ENCODE measurements around the gene NTN3.

Gene NTN3

DNA sequence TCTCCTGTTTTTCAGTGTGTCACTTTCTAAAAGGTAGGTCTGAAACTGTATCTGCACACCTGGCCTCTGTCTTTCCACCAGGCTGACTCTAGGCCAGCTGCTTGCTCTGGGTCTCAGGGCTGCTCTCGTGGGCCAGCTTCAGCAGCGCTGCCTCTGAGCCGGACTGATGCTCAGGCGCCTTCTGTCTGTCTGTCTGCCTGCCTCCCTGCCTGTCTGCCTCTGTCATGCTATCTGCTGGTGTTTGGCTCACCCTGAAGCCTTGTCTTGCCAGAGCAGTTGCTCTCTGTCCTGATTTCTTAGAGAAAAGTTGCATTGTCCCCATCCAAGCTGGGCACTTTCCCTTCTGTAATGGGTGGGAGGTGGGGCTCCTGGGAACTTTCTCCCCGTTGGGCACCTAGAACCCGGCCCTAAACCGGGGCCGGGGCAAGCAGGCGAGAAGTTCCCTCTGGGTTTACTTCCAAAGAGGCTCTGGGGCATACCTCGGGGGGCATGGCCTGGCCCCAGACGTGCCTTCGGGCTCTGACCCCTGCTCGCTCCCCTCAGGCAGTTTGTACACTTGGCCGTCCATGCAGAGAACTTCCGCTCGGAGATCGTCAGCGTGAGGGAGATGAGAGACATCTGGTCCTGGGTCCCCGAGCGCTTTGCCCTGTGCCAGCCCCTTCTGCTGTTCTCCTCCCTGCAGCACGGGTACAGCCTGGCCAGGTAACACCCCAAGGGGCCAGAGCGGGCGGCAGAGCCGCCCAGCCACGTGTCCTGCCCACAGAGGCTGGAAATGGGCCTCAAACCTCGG is 26.8 kb downstream of the NTN3 start:
- DNase-seq = no peak

DNA sequence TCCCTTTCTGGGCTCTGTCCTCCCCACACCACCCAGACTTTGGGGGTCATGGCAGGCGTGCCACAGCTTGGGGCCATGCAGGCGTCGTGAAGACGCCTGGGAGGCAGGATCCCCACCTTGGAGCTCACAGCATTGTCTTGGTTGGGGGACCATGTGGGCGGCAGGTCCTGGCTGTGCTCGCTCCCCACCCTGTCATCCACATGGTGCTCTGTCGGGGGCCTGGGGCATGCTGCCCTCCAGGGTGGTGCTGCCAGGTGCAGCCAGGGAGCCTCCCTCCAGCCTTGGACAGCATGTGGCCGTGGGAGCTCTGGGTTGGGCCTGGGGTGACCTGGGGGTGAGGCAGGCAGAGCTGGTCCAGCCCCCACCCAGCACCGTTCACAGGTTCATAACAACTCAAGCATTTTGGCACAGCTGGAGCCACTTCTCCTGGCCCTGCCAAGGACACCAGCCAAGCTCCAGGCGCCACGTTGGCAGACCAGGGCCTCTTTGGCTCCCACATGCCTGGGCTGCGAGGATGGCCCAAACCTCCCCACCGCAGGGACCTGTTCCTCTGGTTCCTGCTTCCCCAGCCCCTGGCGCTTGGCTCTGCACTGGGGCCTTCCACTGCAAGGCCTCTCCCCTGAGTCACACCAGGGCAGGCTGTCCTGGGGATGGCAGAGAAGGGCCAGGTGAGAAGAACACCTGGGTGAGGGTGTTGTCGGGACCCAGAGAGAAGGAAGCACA is 27.6 kb downstream of the NTN3 start:
- DNase-seq = peak; percentile 62 to 87

DNA sequence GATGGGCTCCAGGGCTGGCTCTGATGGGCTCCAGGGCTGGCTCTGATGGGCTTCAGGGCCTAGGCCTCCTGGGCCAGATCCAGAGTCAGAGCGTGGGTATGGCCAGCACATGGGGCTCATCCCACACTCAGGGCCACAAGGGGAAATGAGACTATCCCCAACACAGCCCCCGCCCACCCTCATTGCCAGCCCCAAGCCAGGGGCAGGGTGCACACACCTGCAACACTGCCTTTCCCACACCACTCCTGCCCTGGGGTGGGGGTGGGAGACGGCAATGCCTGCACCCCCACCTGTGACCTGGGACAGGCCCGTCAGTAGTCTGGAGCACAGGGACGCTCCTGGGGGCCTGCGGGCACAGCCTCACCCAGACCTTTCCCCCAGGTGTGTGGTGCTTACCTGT is 28.4 kb downstream of the NTN3 start:
- DNase-seq = no peak

DNA sequence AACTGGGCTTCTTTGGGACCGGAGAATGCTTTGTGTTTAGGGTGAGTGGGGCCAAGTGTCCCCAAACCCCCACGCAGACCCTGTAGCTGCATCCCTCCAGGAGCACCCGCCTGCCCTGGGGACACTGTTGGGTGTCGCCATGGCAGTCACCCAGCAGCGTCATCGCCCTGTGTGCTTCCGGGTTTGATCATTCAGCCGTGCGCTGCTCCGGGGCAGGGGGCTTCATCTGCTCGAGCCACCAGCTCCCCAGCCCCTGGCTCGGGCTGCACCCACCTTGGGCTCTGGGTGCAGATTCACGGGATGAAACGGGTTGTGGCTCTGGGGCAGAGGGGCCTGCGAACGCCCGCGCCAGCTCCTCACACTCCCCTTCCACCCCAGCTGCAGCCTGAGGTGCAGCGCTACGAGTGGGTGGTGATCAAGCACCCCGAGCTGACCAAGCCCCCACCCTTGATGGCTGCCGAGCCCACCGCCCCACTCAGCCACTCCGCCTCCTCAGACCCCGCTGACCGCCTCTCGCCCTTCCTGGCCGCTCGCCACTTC is 28.9 kb downstream of the NTN3 start:
- DNase-seq = no peak

DNA sequence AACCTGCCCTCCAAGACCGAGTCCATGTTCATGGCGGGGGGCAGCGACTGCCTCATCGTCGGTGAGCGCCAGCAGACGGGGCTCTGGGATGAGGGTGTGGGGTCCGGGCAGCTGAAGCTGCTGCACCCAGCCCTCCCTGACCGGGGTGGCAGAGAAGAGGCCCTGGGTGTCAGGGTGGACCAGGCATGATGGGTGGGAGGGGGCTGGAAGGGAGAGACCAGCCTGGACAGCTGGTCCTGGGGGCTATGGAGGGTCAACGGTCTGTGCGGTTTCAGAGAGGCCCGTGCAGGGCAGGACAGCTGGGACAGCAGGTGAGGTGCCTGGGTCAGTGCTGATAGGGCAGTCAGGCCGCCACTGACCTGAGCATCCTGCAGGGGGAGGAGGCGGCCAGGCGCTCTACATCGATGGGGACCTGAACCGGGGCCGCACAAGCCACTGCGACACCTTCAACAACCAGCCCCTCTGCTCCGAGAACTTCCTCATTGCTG is 29.4 kb downstream of the NTN3 start:
- no peak for DNase-seq

DNA sequence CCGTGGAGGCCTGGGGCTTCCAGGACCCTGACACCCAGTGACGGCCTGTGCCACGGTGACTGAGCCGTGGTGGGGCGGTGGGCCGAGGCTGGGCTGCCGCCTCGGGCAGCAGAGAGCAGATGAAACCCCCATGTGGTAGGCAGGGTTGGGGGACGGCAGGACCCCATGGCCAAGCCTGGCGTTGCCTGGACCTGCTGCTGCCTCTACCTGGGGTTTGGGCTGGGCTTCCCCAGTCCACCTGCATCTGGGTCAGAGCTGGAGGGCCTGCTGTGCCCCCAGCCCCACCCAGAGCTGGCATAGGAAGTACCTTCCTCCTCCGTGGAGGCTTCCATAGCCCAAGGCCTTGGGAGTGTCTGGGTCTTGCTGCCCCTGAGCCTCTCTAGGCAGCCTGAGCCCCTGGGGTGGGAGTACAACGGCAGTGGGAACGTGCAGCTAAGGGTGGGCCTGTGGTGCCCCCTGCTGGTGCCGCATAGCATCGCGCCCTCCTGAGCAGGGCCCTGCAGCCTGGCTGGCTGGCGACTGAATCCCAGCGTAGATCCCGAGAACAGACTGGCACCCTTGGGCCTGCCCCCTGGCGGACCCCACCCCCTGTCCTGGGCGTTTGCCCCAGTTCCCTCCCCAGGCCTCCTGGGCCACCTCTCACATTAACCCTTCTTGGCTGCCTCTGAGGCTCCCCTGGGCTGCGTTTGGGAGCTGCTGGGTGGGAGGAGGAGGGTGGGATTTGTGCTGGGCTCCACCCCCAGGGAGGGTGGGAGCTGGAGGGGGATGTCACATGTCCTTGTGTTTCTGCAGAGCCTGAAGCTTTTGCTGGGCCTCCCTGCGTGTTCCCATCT is 30.0 kb downstream of the NTN3 start:
- peak; percentile 51 to 84 for DNase-seq

DNA sequence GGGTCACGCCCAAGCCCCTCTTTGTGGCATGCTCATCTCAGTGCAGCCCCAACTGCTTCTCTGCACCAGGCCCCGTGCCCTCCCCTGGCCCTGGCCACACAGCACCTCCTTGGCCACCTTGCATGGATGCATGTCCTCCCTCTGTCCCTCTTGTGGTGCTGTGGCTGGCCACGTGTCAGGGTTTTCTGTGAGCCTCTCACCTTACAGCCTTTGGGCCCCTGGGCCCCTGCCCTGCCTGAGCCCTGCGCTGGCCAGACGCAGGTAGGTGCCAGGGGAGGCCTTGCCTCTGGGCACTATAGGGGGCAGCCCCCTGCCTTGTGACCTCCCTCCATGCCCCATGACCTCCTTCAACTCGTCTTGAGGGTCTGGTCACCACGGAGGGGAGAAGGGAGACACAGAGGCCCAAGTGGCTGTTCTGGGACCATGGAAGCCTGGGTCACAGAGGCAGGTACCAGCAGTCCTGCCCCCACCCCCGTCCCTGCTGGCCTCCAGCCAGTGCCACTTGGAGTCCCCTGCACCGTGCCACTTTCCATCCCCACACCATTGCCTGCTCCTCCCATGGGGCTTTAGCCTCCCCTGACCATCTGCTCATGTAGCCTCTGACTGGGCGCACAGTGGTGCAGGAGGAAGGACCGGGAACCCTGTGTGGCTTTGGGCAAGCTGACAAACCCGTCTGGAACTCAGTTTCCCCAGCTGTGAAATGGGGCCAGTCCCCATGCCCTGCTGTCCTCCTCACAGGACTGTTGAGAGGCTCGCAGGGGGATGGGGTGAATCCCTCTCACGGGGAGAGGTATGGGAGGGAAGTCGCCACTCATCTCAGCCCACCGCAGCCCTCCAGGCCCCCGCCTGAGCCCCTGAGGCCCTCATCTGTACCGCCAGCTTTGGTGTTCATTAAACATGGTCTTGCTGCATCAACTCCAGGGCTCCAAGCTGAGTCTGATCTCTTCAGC is 31.1 kb downstream of the NTN3 start:
- no peak for DNase-seq

DNA sequence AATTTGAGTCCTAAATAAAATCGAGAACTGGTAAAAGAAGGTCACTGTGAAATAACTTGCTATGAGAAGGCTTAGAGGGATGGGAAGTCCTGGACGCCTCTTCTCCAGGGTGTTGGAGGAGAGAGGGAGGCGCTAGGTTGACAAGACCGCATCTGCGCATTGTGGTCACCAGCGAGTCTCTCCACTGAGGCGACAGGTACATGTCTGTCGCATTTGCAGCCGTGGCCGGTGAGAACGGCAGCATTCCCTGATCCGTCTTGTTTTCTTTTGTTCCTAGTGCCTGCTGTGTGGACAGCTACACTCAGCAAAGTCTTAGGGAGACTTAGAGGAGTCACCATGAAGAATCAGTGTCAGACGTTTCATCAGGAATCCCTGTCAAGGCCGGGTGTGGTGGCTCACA is 34.6 kb downstream of the NTN3 start:
- DNase-seq = no peak

DNA sequence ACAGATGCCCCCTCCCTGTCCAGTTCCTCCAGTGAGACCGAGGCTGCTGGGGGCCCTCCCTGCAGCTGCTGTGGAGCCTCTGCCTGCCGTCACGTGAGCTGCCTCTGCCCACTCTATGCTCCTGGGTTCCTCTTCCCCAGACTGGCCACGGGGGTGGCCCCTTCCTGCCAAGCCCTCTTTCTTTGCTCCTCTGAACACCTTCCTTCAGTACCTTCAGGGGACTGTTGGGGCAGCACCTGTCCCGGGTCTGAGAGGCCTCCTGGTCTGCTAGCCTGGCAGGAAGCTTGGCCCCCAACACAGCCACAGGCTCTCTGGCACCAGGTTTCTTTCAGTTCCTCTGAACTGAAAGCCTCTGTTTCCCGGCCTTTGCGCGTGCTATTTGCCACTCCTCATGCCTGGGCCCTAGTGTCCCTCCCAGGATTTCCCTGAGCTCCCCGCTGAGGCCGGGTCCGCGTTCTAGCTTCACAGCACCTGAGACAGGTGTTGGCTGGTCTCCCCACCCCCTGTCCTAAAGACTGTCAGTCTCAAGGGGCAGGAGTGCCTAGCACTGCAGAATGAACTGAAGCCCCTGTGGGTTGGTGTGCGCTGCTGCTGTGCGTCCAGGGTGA is 36.1 kb downstream of the NTN3 start:
- no peak for DNase-seq

DNA sequence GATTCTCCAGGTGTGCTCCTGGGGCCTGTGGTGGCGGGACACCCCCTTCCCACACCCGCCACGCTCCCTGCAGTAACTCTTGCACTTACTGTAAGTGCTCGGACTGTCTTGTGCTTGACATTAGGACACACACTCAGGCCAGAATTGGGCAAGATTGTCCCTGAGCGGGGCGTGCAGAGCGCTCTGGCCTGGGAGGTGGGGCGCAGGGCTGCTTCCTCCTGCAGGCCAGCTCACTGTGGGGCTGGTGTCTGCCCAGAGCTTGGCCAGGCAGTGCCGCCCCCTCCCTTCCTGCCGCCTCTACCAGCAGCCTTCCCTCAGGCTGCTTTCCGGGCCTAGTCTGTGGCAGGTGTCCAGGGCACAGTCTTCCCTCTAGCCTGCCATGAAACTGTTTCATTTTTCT is 36.6 kb downstream of the NTN3 start:
- no peak for DNase-seq

DNA sequence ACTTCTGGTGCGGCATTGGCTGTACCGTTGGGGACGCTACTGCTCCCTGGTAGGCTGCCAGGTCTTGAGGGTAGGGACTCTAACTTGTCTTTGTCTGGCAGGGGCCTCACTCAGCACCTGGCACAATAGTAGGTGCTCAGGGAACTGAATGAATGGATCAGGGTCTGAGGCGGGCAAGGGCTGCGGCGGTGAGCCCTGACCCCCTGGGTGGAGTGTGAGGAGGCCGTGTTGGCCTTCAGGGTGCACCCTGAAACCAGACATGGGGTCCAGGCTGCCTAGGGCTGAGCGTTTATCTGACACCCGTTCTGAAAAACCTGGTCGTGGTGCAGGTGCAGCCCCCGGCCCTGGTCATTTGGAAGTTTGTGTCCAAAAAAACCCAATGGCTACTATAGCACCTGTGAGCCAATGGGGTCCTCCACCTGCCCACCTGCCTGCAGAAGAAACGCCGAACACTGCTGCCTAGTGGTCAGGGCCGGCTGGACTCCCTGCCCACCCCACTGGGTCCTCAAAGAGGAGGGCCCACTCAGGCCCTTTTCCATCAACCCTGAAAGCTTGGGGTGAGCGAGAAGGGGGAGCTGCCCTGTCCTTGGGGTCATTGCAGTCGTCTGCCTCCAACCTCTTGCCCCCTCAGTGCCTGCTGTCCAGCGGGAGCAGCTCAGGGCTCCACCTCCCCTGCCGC is 37.8 kb downstream of the NTN3 start:
- DNase-seq = no peak

DNA sequence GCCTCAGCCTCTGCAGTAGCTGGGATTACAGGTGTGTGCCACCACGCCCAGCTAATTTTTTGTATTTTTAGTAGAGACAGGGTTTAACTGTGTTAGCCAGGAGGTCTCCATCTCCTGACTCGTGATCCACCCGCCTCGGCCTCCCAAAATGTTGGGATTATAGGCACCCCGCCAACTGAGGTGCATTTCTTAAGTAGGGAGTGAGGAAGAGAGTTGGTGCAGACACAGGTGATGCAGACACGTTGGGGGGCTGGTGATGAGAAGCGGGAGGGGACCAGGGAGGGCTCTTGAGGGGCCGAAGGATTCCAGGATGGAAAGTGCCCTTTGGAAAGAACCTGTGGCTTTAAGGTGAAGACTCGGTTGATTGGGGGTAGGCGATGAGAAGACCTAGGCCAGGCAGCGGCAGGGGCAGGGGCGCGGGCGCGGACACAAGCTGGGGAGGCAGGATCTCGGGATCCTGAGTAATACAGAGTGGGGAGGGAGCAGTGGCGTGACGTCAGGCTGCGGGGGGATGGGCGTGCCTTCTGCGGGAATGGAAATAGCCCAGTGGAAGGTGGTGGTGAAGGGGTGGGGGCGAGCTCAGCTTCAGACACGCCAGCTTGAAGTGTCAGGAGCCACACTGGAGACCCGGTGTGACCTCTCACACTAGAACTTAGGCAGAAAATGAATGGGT is 40.2 kb downstream of the NTN3 start:
- no peak for DNase-seq

DNA sequence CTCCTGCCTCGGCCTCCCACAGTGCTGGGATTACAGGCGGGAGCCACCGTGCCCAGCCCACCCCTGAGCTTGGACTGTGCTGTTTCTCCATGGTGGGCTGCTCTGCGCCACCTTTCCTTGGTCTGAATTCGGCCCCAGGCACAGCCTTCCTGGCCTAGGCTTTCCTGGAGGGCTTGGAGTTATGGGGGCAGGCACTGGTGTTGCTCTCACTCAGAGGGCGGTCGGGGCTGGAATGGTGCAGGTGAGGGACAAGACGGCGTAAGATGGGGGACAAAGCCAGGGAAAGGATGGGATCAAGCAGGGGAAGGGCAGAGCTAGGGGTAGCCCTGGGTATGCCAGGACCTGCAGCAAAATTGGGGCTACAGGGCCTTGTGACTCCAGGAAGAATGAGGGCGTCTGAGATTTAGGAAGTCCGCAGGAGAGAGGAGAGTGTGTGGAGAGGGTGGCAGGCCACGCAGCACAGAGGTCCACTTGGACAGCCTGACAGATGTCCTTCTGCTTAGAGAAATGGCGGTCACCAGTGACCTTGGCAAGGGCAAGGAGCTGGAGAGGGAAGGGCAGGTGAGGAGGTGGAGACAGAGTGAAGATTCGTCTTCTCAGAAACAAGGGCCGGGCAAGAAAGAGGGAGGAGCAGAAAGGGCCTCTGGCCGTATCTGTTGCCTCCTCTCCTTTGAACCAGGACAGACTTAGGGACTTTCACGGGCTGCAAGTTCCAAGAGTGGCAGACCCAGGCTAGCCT is 41.1 kb downstream of the NTN3 start:
- DNase-seq = no peak

DNA sequence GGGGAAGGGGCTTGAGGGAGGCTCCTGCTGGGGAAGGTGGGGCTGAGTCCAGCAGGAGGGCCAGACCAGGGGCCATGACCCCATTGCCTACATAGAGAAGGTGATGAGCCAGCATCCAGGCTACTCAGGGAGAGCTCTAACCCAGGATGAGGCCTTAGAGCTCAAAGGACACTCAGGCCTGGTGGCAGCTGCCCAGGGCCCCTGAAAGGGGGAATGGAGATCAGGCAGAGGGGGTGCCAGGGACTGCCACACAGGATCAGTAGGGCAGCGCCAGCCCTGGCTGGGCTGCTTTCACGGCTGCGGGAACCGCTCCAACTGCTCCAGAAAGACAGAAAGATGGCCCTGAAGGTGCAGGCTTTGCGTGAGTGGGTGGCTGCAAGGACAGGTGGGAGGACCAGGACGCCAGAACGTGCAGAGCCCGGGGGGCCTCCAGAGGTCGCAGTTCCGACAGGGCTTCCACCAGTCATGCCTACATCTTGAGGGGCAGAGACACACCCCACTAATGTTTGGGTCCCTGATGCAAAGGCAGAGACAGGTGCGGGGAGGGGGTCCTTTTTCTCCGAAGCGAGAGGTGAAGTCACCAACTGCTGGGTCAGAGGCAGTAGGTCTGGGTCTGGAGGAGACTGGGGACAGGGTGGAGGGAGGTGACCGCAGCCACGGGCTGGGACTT is 41.8 kb downstream of the NTN3 start:
- DNase-seq = no peak

DNA sequence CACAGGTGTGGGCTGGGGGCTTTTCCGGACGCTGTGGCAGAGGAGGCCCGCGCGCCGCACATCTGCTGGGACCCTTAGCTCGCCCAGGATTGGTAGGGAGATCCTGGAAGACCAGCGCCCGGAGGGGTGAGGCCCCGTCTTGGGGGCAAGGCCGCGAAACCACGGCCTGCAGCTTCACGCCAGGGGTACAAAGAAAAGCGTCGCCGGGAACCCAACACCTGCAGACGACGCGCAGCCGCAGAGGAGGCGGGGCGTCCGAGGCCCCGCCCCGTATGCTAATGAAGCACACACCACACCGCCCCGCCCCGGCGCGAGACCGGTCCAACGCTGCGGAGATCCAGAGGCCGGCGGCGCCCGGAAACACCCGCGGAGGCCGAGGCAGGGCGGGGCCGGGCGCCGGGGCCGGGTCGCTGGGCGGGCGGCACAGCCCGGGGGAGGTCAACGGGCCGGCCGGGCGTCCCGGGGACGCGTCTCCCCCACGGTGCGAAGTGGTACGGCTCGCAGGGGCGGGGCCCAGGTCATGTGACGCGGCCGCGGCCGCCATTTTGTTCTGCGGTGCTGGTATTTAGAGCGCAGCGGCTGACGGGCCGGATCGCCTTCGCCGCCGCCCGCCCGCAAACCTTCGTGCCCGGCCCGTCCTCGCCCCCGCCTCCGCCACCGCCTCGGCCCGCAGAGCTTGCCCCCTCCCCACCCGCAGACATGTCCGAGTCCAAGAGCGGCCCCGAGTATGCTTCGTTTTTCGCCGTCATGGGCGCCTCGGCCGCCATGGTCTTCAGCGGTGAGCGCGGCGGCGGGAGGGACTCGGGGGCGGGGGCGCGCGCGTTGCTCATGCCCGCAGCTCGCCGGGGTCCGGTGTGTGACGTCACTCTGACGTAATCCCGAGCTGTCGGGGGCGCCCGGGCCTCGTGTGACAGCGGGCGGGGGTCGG is 42.6 kb downstream of the NTN3 start, which contains the start of gene ATP6V0C:
ATP6V0C (plus strand) TSS at position 548 of the 928 bp plus-strand sequence; CDS start at position 700, 152 bp downstream.
- DNase-seq = peak; percentile 73 to 93

DNA sequence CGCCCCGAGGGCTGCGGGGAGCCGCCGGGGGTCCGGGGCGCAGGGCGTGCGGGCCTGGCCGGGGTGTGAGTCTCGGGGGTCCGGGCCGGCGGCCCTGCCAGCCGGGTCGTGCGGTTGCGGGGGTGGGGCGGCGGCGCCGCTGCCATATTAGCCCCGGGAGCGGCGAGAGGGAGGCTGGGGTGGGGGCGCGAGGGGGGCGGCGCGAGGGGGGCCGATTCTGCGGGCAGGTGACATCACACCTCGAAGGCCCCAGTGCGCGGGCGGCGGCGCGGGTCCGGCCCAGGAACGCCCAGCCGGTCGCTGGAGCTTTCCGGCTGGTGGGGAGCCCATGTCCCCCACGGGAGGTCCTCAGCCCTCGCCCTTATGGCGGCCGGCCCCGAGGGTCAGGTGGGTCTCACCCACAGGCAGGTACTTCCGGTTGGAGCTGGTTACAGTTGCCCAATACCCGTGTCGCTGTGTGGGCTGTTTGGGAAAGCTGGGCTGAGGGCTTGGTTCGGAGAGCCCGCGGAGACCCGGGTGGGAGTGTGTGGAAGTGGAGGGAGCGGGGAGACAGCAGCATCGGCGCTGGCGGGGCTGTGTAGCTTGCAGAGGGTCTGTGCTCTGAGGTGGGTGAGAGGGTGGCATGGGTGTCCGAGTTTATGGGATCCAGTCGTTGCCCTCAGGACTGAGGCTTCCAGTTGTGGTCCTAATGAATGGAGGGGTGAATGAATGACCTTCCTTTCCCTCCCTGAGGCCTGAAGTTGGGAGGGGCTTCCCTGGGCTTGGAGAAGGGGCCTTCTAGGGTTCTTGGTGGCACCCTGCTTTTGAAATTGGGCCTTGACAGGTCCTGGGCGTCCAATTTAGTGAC is 43.5 kb downstream of the NTN3 start:
- DNase-seq = no peak

Data from NCI-H446 (cell line).